Measurements from ENCODE around the gene FAM200A.
"Not testable (repeated sequence)": the region's sequence is repeated elsewhere in the genome, so short reads cannot be mapped to it uniquely, and the experiment has no call there.

The FAM200A gene

DNA sequence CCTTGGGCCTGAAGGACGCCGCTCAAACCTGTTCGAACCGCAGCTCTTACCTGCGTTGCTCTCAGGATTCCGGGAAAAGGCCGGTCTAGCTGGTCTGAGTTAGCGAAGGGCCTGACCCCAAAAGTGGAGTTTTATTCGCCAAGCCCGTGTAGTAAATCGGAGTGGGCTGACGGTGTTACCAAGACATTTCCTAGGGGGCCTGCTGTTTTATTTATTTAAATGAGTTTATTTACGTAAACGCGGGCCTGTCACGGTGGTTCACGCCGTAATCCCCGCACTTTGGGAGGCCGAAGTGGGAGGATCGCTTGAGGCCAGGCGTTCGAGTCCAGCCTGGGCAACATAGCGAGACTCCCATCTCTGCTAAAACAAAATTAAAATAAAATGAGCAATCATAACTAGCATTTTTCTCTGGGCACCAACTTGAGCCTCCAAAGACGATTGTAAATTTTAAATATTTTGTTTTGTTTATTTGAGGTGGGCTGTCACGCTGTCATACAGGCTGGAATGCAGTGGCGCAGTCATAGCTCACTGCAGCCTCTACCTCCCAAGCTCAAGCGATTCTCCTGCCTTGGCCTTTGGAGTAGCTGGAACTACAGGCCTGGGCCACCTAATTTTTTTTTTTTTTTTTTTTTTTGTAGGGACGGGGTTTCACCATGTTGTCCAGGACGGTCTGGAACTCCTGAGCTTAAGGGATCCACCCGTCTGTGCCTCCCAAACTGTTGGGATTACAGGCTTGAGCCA, 7.4 kb upstream of the FAM200A start:
- no peak for DNase-seq (ENCODE audit: low spot score)

DNA sequence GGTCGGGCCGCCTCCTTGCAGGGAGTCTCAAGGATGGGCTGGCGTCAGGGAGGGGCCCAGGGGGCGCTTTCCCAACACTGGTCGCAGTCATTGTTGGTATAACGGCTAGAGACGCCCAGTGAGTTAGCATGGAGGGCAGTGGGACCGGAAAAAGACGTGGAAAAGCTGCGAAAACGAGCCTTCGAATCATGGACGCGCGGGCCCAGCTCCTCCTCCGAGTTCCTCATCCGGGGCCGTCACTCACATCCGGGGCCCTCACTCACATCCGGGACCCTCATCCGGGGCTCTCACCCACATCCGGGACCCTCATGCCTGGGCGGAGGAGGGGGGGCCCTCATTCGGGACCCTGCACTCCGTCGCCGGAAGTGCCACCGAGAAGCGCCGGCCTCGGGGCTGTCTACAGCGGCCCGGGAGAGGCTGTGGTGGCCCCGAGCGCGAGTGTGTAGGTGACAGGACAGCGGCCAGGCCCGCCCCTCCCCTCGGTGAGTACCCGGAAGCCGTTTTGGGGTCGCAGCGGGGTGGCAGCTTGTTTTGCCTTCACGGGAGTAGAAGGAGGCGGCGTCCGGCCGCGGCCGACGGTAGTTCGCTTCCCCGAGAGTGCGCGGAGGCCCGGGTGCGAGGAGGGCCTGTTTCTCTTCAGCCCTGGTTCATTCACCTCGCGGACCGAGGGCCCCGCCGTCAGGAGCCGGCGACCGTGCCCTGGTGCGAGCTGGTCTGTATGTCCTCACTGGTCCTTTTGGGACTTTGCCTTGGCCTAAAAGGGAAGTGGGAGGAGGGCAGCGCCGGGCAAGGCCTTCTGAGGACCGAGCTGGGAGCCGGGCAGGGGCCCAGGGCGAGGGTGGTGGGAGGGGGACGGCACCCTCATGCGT, 6.6 kb upstream of the FAM200A start, which contains the start of gene ZNF655:
Gene ZNF655, plus strand, starts transcription at position 337 of the 869 bp plus-strand sequence. CDS start 1,918 bp downstream, outside the sequence.
- peak; percentile 95 for DNase-seq (ENCODE audit: low spot score)

DNA sequence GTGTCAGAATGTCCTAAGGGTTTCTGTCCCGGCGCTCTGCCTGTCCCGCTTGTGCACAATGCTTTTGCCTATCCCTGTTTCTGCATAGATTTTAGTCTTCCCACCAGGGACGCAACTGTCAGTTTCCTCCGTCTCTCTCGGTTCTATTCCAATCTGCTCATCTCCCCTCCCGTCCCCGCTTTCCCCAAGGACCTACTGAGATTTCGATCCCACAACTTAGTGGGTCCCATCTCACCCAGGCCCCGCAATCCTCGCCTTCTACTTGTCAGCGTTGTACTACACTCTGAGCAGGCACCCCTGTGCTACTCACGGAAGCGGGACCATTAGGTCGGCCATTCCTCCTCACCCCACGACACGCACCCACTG, 6.0 kb upstream of the FAM200A start:
- DNase-seq (ENCODE audit: low spot score): peak; percentile 40

DNA sequence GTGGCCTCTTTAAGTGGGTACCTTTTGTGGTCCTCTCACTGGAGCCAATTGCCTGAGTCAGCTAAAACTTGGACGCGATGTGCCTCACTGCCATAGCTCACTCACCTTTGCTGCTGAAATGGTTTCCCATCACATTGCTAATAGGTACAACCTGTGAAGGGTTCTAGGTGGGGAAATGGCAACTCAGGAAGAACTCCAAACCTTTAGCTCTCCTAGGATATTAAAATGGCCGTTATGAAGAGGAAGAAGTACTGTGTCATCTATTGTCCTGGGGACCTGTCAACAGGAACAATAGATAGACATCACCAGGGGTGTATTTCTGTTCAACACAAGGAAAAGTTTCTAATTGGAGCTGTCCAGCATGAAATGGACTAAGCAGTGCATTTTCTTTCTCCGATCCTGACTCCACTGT, 5.3 kb upstream of the FAM200A start:
- no peak for DNase-seq (ENCODE audit: low spot score)

DNA sequence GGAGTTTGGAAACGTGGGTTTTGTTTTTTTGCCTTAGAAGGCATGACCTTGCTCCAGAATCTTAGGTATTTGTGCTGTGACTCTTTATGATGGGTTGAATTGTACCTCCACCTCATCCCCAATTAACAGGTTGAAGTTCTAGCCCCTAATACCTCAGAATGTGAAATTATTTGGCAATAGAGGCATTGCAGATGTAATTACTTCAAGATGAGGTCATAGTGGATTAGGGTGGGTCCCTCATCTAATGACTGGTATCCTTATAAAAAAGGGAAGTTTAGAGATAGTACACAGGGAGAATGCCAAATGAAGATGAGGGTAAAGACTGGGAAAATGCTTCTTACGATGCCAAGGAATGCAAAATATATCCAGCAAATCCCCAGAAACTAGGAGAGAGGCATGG, 3.0 kb upstream of the FAM200A start:
- DNase-seq (ENCODE audit: low spot score): no peak

DNA sequence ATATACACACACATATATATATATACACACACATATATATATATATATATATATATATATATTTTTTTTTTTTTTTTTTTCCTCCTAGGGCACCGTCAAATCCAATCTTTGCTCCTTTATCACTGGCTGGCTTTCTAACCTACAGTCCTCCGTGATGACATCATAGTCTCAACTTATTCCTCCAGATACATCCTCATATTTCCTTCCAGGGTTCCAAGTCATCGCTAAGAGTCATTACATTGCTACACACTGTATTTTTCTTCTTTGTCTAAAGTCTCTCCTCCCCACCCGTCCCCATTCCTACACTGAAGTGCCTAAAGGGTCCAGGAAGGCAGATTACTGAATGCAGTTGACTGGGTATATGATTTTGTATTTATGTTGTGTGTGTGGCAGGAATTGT, 1.1 kb upstream of the FAM200A start:
- no peak for DNase-seq (ENCODE audit: low spot score)

DNA sequence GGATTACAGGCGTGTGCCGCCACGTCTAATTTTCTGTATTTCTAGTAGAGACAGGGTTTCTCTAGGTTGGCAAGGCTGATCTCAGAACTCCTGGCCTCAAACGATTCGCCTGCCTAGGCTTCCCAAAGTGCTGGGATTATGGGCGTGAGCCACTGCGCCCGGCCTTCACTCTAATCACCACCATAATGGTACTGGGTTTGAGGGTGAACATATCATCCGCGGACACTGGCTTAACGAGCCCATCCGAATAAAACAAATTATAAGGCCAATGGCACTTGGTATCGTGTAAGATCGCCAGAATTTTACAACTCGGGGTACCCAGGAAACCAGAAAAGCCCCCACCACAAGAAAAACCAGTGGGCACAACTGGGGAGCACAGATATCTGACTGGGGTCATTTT, 580 bp downstream of the FAM200A start:
- DNase-seq (ENCODE audit: low spot score): no peak

DNA sequence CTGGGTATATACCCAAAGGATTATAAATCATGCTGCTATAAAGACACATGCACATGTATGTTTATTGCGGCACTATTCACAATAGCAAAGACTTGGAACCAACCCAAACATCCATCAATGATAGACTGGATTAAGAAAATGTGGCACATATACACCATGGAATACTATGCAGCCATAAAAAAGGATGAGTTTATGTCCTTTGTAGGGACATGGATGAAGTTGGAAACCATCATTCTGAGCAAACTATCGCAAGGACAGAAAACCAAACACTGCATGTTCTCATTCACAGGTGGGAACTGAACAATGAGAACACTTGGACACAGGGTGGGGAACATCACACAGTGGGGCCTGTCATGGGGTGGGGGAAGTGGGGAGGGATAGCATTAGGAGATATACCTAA, 2.4 kb downstream of the FAM200A start:
- DNase-seq (ENCODE audit: low spot score): not testable (repeated sequence)

DNA sequence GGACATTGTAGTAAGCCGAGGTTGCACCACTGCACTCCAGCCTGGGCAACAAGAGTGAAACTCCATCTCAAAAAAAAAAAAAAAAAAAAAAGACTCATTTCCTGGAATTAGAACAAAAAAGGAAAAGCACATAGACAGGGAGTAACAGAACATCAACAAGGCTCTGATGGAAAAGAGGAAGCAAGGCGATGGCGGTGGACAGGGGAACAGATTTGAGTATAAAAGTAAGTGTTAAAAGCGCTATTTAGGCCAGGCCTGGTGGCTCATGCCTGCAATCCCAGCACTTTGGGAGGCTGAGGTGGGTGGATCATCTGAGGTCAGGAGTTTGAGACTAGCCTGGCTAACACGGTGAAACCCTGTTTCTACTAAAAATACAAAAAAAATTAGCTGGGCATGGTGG, 6.6 kb downstream of the FAM200A start:
- DNase-seq (ENCODE audit: low spot score): not testable (repeated sequence)

DNA sequence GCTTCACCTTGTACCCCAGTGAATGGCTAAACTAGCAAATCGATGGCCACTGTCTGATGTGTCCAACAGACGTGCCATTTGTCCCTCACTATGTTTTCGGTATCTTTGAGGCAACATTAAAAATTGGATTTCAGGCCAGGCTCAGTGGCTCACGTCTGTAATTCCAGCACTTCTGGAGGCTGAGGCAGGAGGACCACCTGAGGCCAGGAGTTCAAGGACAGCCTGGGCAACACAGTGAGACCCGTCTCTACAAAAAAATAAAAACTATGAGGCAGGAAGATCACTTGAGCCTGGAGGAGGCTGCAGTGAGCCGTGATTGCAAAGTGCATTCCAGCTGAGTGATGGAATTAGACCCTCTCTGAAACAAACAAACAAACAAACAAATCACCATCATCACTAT, 8.0 kb downstream of the FAM200A start:
- no peak for DNase-seq (ENCODE audit: low spot score)

DNA sequence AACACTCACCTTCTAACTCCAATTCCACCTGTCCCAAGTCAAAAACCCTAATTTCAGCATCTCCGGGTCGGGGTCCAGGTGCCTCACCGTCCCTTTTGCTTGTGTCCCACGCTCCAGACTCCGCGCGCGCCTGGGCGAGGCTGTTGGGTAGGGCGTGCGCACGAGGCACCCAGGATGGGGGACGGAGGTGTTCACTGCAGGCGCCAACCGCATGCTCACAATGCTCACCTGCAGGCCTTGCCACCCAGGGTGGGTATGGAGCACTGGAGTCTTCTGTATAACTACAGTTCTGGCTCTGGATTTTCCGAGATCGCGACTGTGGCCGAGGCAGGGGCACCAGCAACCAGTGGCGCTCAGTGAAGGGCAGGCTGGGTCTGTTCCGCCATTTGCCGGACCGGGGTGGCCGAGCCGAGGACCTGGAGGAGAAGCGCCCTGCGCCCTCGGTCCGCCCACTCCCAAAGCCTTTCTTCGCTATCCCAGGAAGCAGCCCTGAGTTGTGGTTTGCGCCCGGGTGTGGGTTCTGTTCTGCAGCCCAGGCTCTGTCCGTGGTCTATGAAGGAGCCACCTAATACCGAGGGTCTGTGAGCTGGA, 8.7 kb downstream of the FAM200A start:
- no peak for DNase-seq (ENCODE audit: low spot score)

DNA sequence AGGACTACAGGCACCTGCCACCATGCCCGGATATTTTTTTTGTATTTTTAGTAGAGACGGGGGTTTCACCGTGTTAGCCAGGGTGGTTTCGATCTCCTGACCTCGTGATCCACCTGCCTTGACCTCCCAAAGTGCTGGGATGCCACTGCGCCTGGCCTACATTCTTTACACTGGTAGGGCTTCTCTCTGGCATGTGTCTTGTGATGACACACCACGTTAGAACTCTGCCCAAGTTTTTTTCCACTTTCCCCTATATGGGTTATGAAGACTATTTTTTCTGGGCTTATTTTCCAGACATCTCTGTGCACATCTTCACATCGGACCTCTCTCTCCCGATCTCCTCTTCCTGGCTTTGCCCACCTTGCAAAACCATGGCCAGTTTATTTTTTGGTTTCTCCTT, 10.7 kb downstream of the FAM200A start:
- DNase-seq (ENCODE audit: low spot score): no peak

DNA sequence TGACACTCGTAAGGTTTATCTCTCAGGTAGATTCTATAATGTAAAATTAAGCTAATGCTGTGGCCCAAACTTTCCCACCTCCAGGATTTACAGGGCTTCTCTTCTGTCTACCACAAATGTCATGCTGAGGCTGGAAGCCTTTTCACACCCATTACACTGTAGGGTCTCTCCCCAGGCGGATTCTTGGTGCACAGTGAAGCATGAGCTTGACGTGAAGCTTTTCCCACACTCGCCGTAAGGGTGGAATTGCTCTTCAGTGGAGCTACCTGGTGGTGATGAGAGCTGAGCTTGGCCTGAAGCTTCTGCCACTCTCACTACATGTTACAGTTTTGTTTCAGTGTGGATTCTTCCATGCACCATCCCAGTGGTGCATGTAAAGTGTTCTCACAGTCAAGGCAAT, 11.4 kb downstream of the FAM200A start:
- no peak for DNase-seq (ENCODE audit: low spot score)

DNA sequence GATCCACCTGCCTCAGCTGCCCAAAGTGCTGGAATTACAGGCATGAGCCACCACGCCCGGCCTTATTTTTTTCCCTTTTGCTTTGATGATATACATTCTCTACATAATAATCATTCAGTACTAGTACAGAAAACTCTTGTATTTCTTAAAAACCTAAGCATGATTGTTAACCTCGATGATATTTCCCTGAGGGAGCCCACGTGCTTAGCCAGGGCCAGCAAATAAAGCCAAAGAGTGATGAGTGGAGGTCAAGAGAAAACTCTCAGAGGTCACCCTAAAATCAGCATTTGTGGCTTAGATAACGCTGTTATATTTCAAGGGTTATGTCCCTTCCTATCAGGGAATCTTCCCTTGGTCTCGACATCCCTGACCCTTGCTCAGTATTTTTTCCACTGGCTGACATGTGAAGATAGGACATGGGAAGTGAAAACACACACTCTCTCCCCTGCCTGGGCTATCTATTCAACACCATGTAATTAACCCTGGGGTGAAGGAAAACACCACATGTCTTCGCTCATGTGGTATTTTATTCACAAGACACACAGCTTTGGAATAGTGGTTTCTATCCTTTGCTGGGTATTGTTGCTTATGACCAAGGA, 12.6 kb downstream of the FAM200A start:
- no peak for DNase-seq (ENCODE audit: low spot score)

DNA sequence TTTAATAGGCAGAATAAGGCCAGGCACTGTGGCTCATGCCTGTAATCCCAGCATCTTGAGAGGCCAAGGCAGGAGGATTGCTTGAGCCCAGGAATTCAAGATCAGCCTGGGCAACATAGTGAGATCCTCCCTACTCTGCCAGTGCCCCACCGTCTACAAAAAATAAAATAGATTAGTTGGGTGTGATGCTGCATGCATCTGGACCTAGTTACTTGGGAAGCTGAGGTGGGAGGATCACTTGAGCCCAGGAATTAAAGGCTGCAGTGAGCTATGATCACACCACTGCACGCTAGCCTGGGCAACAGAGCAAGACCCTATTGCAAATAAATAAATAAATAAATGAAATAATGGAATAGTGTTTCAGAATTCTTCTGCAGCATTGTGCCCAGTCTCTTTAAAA, 16.2 kb downstream of the FAM200A start:
- DNase-seq (ENCODE audit: low spot score): no peak

DNA sequence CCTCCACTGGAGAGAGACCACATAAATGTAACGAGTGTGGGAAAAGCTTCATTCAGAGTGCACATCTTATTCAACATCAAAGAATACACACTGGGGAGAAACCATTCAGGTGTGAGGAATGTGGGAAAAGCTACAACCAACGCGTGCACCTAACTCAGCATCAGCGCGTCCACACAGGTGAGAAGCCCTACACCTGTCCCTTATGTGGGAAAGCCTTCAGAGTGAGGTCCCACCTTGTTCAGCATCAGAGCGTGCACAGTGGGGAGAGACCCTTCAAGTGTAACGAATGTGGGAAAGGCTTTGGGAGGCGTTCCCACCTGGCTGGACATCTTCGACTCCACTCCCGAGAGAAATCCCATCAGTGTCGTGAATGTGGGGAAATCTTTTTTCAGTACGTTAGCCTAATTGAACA, 20.6 kb downstream of the FAM200A start:
- DNase-seq (ENCODE audit: low spot score): no peak

DNA sequence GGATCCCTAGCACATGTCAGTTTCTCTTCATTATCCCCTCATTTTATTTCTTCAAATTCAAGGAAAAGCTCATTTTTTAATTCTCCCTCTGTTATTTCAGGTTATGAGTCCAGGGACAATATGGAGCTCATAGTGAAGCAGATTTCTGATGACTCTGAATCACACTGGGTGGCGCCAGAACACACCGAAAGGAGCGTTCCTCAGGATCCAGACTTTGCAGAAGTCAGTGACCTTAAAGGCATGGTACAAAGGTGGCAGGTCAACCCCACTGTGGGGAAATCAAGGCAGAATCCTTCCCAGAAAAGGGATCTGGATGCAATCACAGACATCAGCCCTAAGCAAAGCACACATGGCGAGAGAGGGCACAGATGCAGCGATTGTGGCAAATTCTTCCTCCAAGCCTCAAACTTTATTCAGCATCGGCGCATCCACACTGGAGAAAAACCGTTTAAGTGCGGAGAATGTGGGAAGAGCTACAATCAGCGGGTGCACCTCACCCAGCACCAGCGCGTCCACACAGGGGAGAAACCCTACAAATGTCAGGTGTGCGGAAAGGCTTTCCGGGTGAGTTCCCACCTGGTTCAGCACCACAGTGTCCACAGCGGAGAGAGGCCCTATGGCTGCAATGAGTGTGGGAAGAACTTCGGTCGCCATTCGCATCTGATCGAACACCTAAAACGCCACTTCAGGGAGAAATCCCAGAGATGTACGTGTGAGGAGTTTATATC, 26.0 kb downstream of the FAM200A start:
- no peak for DNase-seq (ENCODE audit: low spot score)

DNA sequence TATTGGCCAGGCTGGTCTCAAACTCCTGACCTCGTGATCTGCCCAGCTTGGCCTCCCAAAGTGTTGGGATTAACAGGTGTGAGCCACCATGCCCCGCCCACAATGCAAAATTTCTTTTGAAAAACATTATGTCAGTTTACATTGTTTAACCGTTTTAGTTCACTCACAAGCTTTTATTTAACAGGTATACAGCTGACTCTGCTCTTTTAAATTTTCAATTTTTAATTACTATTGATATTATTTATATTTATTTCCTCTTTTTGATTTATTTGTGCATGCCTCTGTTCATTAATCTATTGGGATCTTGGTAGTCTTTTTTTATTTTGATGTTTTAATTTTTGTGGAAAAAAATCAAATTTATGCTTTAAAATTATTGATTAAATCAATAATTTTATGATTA, 30.5 kb downstream of the FAM200A start:
- no peak for DNase-seq (ENCODE audit: low spot score)

DNA sequence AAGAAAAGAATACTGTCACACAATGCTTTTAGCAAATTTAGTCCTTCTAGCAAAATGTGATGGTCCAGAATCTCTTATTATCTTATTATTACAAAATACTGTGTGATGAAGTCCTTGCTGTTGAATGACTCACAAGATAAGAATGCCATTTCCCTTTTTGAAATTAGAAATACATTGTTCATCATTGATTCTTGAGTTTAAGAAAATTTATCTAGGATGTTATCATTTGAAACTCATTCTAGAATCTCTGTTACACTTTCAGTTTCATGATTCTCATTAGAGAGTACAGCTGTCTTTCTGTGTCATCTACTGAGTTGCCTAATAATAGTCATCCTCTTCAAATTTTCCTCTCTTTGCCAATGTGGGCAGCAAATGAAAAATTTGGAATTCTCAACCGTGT, 37.9 kb downstream of the FAM200A start:
- DNase-seq (ENCODE audit: low spot score): no peak

DNA sequence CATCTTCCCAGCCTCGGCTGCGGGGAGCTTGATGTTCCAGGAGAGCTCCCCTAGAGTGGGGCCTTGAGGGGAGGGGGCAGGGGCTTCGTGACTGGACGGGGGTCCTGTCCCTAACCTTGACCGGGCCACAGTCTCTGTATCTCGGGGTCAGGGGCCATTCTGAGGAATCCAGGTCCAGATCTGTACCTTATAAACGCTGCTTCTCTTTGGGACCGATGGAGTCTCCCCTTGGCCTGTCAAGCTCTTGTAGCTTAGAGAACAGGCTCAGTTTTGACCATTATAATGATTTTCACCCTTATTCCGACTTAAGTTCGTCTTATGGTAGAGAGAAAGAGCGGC, 46.6 kb downstream of the FAM200A start:
- no peak for DNase-seq (ENCODE audit: low spot score)

DNA sequence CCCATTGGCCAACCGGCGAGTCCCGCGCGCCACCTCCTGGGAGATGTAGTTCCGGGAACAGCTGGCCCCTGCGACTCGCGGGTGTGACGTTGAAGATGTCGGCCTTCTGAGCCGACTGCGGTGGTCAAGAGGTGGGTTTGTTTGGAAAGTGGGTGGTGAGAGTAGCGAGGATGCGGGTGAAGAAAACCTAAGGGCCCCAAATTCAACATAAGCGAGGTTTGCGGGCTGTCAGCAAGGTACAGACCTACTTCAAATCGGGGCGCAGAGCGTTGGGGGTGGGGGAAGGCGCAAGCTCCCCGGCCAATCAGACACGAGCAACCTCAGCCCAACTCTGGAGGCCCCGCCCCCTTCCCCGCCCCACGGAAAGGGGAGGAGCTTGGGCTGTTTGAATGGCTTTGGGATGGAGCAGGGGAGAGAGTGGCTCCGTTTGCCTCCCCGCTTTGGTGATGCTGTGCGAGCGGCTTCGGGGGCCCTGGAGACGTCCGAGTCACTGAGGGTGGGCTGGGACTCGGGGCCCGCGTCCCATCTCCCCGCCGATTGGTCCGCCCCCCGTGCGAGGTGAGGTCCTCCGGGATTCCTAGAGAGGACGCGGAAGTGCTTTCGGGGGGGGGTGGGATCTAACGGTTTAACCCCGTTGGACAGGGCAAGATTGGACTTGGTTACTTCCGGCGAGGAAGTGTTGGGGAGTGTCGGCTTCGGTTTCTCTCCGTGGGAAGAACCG, 47.2 kb downstream of the FAM200A start, which contains the start of gene ZKSCAN5:
Gene ZKSCAN5, plus strand, starts transcription at position 60 of the 721 bp plus-strand sequence. CDS start 1,383 bp downstream, outside the sequence.
- DNase-seq (ENCODE audit: low spot score): peak; percentile 98
